ENCODE results near the gene MMP15.

- TF ChIP-seq CTCF (IDR thresholded peaks at IDR 0.05) (no peak), POLR2A (IDR thresholded peaks at IDR 0.05) (no peak)
Measured at GRCh38 chr16:57987441-57988177, 37.9 kb upstream of the MMP15 start.
